BJ (cell line): ENCODE results near the gene HP. TPM values are rescaled to one million over a fixed set of nuclear protein-coding genes. Genes with fewer than 3 reads are reported as not detected.
"Not testable (repeated sequence)": the region's sequence is repeated elsewhere in the genome, so short reads cannot be mapped to it uniquely, and the experiment has no call there.

ENCODE experiments used
- CTCF ChIA-PET: fragments of 350-600 bp; formaldehyde crosslinking; extraction: SDS; loops from one replicate; lab custom pipeline; 2021; ENCODE audit warnings: antibody characterized with exemption, inconsistent platforms; lab: Yijun Ruan, JAX
- POLR2A ChIA-PET: fragments of 300-600 bp; sonication (Branson Sonifier 250); formaldehyde crosslinking; extraction: SDS; loops from one replicate; lab custom pipeline; 2021; ENCODE audit warnings: antibody characterized with exemption; lab: Charles Lee
- DNase-seq: peaks from one replicate; pipeline ENCODE4 v3.0.0-alpha.2; 2011; ENCODE audit warnings: low read depth
- H3K27me3 ChIP-seq: 2 replicates; pipeline ENCODE4 v1.6.0; 2011; ENCODE audit warnings: low read length; ENCODE audit not compliant: control insufficient read depth, insufficient read depth
- H3K36me3 ChIP-seq: 2 replicates; pipeline ENCODE4 v1.5.1; 2011; ENCODE audit warnings: low read length; ENCODE audit not compliant: control insufficient read depth, insufficient read depth
- H3K4me3 ChIP-seq: 2 replicates; pipeline ENCODE4 v1.5.1; 2011; ENCODE audit warnings: low read depth, mild to moderate bottlenecking, control low read depth, low read length
- CTCF ChIP-seq: IDR thresholded peaks from 2 replicates; pipeline ENCODE4 v1.5.1; 2011; ENCODE audit warnings: low read depth, mild to moderate bottlenecking, control low read depth, inconsistent platforms, low read length, moderate library complexity; ENCODE audit not compliant: insufficient read depth
- polyA plus RNA-seq: library from polyadenylated mRNA; depleted of rRNA; stranded (reverse); fragments of >200 nt; gene quantifications from 2 replicates; pipeline ENCODE4 v1.2.3, GENCODE V29; 2011

Gene HP
- polyA plus RNA-seq, 1 experiment = not detected

GRCh38 chr16:72050769-72051464 lies 3.4 kb upstream of the HP start:
- H3K27me3 ChIP-seq = no peaks in the 10 kb centered on the region
- TF ChIP-seq CTCF = no peak
- no peak overlapping the region for H3K4me3 ChIP-seq
- CTCF ChIA-PET = interaction anchor here (1.7 kb wide), 1 partner anchor 16 kb away, joined by 4 read pairs; no protein-coding TSS in a partner anchor
- DNase-seq = no peak
- POLR2A ChIA-PET = no interaction called here
- no peaks in the 10 kb centered on the region for H3K36me3 ChIP-seq

- Histone ChIP-seq H3K27me3 (no peaks in the 10 kb centered on the region), H3K4me3 (no peak overlapping the region), H3K36me3 (no peaks in the 10 kb centered on the region)
- ChIA-PET POLR2A (no interaction called here), CTCF (interaction anchor here (1.7 kb wide), 1 partner anchor 15 kb away, joined by 4 read pairs; no protein-coding TSS in a partner anchor)
- TF ChIP-seq CTCF = no peak
- no peak for DNase-seq
Measured at GRCh38 chr16:72051818-72052217, 2.5 kb upstream of the HP start.

- no peak for TF ChIP-seq CTCF
- ChIA-PET POLR2A (no interaction called here), CTCF (no interaction called here)
- no peaks in the 10 kb centered on the region for H3K27me3 ChIP-seq
- H3K4me3 ChIP-seq = no peak overlapping the region
- DNase-seq = no peak
- no peaks in the 10 kb centered on the region for H3K36me3 ChIP-seq
Measured at GRCh38 chr16:72055911-72056310, 1.6 kb downstream of the HP start.

GRCh38 chr16:72057313-72057712 lies 3.0 kb downstream of the HP start:
- H3K4me3 ChIP-seq, CTCF ChIA-PET, H3K36me3 ChIP-seq, DNase-seq, POLR2A ChIA-PET, H3K27me3 ChIP-seq: not testable (repeated sequence)

GRCh38 chr16:72059060-72059459 lies 4.8 kb downstream of the HP start:
- DNase-seq = not testable (repeated sequence)

GRCh38 chr16:72060405-72060804 lies 6.1 kb downstream of the HP start:
- Histone ChIP-seq H3K36me3 (no peaks in the 10 kb centered on the region), H3K4me3 (no peak overlapping the region), H3K27me3 (no peaks in the 10 kb centered on the region)
- ChIA-PET POLR2A (no interaction called here), CTCF (no interaction called here)
- no peak for DNase-seq
- TF ChIP-seq CTCF = no peak

More at GRCh38 chr16:72059060-72059459, 4.8 kb downstream of the HP start:
- CTCF ChIA-PET, POLR2A ChIA-PET, H3K36me3 ChIP-seq, H3K27me3 ChIP-seq, H3K4me3 ChIP-seq: not testable (repeated sequence)
